ENCODE results near the gene ZSCAN1.
A peak's percentile ranks its signal among the peaks of the same experiment; 100 is the strongest.
"Not testable (repeated sequence)": the region's sequence is repeated elsewhere in the genome, so short reads cannot be mapped to it uniquely, and the experiment has no call there.

ZSCAN1 gene, protein sequence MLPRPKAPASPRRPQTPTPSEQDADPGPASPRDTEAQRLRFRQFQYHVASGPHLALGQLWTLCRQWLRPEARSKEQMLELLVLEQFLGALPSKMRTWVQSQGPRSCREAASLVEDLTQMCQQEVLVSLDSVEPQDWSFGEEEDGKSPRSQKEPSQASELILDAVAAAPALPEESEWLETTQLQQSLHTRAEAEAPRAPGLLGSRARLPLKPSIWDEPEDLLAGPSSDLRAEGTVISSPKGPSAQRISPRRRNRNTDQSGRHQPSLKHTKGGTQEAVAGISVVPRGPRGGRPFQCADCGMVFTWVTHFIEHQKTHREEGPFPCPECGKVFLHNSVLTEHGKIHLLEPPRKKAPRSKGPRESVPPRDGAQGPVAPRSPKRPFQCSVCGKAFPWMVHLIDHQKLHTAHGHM

DNA sequence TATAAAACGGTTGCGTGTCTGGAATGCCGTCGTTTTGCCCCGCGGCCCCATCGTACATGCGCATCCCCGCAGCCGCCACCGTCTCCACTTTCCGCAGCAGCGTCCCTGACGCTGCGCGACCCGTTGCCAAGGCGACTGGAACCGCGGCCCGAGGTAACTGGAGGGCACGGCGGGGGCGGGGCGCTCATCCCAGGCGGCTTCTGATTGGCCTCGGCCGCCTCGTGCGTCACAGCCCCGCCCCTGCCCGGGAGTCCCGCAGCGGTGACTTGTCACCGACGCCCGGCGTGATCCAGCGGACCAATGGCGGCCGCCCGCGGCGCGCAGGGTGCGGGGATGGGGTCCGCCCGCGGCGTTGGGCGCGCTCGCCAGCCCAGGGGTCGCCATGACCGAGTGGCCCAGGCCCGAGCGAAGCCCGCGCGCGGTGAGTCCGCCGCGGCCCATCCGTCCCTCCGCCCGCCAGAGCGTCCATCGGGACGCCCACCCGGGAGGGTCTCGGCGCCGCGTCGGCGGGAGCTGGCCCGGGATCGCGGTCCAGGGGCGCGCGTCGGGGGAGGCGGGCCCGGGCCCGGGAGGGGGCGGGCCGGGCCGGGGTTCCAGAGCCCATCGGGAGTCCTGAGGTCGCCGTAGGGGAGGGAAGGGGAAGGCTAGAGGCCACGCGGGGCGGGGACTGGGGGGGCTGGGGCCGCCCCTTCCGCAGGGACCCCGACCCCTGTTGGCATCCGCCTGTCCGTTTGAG is at the start of gene ZSCAN1:
Gene ZSCAN1 (plus strand): TSS at position 285 of the 736 bp plus-strand sequence. CDS start 3,812 bp downstream, outside the sequence.
- DNase-seq (ENCODE audit: low read depth, low spot score): no peak
- H3K9ac ChIP-seq (ENCODE audit: insufficient read length): no peak within 1 kb of the TSS
- no peak within 1 kb of the TSS for H3K27ac ChIP-seq
- H3K36me3 ChIP-seq (ENCODE audit: insufficient read depth, low read length): no peaks in the 10 kb centered on the region
- H3K9me3 ChIP-seq (ENCODE audit: low read depth, low read length): no peaks in the 10 kb centered on the region
- no peak within 1 kb of the TSS; the same call in 1 of the 2 replicates for H3K4me3 ChIP-seq
- TF ChIP-seq FOXP2 (optimal IDR thresholded peaks at IDR 0.05; ENCODE audit: control extremely low read depth, extremely low read length, insufficient read depth) (no peak), EZH2 (IDR thresholded peaks at IDR 0.05) (no peak), POLR2AphosphoS5 (IDR thresholded peaks at IDR 0.05; ENCODE audit: borderline replicate concordance, low read depth, low read length) (no peak)

DNA sequence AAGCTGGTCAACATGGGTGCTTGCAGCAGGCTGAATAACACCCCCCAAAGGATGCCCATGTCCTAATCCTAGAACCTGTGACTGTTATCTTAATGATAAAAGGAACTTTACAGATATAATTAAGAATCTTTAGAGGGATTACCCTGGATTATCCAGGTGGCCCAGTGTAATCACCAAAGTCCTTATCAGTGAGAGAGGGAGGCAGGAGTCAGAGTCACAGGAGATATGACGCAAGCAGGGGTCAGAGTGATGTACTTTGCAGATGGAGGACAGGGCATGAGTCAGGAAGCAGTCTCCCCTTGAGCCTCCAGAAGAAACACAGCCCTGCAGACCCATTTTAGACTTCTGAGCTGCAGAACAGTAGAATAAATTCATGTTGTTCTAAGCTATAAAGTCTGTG is 41.0 kb upstream of the ZSCAN1 start:
- no peak overlapping the region for H3K4me3 ChIP-seq
- DNase-seq (ENCODE audit: low read depth, low spot score): no peak
- peaks cover 82% of the 10 kb centered on the region for H3K36me3 ChIP-seq (ENCODE audit: insufficient read depth, low read length)
- H3K27ac ChIP-seq: no peak overlapping the region
- peaks cover 32% of the 10 kb centered on the region for H3K9me3 ChIP-seq (ENCODE audit: low read depth, low read length)
- no peak overlapping the region for H3K9ac ChIP-seq (ENCODE audit: insufficient read length)
- TF ChIP-seq EZH2 (IDR thresholded peaks at IDR 0.05) (no peak), FOXP2 (optimal IDR thresholded peaks at IDR 0.05; ENCODE audit: control extremely low read depth, extremely low read length, insufficient read depth) (no peak), POLR2AphosphoS5 (IDR thresholded peaks at IDR 0.05; ENCODE audit: borderline replicate concordance, low read depth, low read length) (no peak)

DNA sequence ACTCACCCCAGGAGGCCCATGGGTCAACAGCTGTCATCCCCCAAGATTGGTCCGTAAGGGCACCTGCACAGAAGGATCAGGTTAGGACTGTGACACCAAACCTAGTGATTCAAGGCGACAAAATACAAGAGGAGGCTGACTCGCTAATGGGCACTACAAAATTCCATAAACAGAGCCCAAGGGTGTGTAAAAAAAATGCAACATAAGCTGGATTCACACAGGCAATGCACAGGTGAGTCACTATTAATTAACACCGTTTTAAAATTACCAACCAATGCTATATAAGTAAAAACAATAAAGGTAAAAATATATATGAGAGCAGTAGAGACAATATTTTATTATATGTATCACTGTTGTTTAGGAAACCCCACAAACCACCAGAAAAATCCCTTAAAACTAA is 33.1 kb upstream of the ZSCAN1 start:
- Histone ChIP-seq H3K9me3 (ENCODE audit: low read depth, low read length) (peaks cover 36% of the 10 kb centered on the region), H3K36me3 (ENCODE audit: insufficient read depth, low read length) (peaks cover 81% of the 10 kb centered on the region), H3K27ac (no peak overlapping the region), H3K4me3 (no peak overlapping the region), H3K9ac (ENCODE audit: insufficient read length) (no peak overlapping the region)
- TF ChIP-seq POLR2AphosphoS5 (IDR thresholded peaks at IDR 0.05; ENCODE audit: borderline replicate concordance, low read depth, low read length) (no peak), EZH2 (IDR thresholded peaks at IDR 0.05) (no peak), FOXP2 (optimal IDR thresholded peaks at IDR 0.05; ENCODE audit: control extremely low read depth, extremely low read length, insufficient read depth) (no peak)
- DNase-seq (ENCODE audit: low read depth, low spot score): no peak

DNA sequence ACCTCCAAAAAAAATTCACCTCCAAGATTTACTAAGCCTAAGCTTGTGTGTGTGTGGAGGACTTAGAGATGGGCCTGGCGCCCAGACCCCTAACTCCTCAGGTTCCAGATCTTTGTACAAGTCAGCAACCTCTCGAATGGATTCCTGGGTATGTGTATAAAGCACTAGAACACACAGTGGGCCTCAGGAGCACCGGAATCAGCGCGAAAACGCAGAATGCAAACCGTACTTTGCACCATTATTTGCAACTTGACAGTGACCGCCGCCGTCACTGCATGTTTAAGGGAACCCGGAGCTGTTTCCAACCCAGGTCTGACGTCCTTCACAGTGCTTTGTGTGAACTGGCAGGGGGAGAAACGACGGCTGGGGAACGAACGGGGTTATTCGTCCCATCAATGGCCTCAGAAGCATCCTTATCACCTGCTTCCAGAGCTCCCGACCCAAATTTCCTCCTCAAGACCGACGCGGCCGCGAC is 31.9 kb upstream of the ZSCAN1 start:
- H3K9ac ChIP-seq (ENCODE audit: insufficient read length): peak overlapping the region; percentile 89

DNA sequence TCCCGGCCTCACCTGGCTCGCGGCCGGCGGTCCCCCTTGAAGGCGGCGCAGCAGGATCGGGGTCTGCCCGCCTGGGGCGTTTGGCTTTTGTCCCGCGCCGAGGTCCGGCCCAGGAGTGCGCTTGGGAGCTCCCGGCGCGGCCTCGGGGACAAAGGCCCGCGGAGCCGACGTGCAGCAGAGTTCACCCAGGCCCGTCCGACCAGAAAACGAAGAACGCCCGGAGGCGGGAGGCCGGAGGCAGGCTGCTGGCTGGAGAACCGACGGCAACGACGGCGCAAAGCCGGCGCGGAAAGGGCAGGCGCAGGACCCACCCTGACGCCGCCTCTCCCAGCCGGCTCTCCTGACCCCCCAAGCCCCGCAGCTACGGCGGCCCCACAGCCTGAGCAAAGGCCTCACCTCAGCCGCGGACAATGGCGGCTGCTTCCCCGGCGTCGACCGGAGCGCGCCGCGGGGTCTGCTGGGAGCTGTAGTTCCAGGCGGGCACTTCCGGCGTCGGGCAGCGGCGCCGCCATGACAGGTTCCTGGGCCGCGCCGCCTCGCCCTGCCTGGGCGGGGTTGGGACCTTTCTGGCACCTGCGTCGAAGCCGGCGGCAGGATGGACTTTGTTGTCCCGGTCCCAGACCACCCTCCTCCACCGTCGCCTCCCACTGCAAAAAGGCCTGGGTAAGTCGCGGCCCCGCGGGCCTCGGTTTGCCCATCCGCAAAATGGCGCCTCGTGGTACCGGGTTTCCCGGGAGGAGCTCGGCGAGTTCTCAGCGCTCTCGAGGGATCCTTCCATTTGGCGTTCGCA is 31.2 kb upstream of the ZSCAN1 start, which contains the start of gene ZNF606:
Gene ZNF606 (minus strand): TSS at position 437 of the 790 bp plus-strand sequence. CDS start 1,501 bp downstream, outside the sequence.
- DNase-seq (ENCODE audit: low read depth, low spot score): no peak
- Histone ChIP-seq H3K36me3 (ENCODE audit: insufficient read depth, low read length) (peaks cover 72% of the 10 kb centered on the region), H3K9me3 (ENCODE audit: low read depth, low read length) (peaks cover 32% of the 10 kb centered on the region), H3K27ac (peak within 1 kb of the TSS; percentile 81), H3K9ac (ENCODE audit: insufficient read length) (peak within 1 kb of the TSS; percentile 89), H3K4me3 (peak within 1 kb of the TSS; percentile 91)
- TF ChIP-seq FOXP2 (optimal IDR thresholded peaks at IDR 0.05; ENCODE audit: control extremely low read depth, extremely low read length, insufficient read depth) (no peak), POLR2AphosphoS5 (IDR thresholded peaks at IDR 0.05; ENCODE audit: borderline replicate concordance, low read depth, low read length) (peak; percentile 88), EZH2 (IDR thresholded peaks at IDR 0.05) (no peak)

More for the DNA sequence above, 31.9 kb upstream of the ZSCAN1 start:
- Histone ChIP-seq H3K36me3 (ENCODE audit: insufficient read depth, low read length) (peaks cover 78% of the 10 kb centered on the region), H3K4me3 (peak overlapping the region; percentile 91), H3K27ac (peak overlapping the region; percentile 81), H3K9me3 (ENCODE audit: low read depth, low read length) (peaks cover 32% of the 10 kb centered on the region)
- DNase-seq (ENCODE audit: low read depth, low spot score): no peak
- TF ChIP-seq EZH2 (IDR thresholded peaks at IDR 0.05): no peak
- no peak for TF ChIP-seq FOXP2 (optimal IDR thresholded peaks at IDR 0.05; ENCODE audit: control extremely low read depth, extremely low read length, insufficient read depth)
- no peak for TF ChIP-seq POLR2AphosphoS5 (IDR thresholded peaks at IDR 0.05; ENCODE audit: borderline replicate concordance, low read depth, low read length)

DNA sequence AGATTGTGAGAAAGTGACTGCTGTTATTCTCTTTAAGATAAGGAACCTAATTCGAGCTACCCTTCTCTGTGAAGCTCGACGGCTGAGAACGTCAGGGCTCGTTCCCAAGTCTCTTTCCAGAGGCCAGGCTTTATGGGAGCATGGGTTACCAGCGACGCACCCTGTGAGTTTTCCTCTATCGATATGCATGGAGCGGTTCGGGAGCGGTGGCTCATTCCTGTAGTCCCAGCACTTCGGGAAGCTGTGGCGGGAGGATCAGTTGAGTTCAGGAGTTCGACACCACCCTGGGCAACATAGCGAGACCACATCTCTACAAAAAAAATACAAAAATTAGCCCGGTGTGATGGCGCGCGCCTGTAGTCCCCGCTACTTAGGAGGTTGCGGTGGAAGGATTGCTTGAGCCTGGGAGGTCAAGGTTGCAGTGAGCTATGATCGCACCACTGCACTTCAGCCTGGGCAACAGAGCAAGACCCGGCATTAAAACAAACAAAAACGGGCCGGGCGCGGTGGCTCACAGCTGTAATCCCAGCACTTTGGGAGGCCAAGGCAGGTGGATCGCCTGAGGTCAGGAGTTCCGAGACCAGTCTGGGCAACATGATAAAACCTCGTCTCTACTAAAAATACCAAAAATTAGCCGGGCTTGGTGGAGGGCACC is 30.5 kb upstream of the ZSCAN1 start:
- Histone ChIP-seq H3K36me3 (ENCODE audit: insufficient read depth, low read length) (peaks cover 65% of the 10 kb centered on the region), H3K9ac (ENCODE audit: insufficient read length) (peak overlapping the region; percentile 89), H3K27ac (peak overlapping the region; percentile 81), H3K4me3 (peak overlapping the region; percentile 91), H3K9me3 (ENCODE audit: low read depth, low read length) (peaks cover 31% of the 10 kb centered on the region)
- DNase-seq (ENCODE audit: low read depth, low spot score): no peak
- no peak for TF ChIP-seq POLR2AphosphoS5 (IDR thresholded peaks at IDR 0.05; ENCODE audit: borderline replicate concordance, low read depth, low read length)
- no peak for TF ChIP-seq EZH2 (IDR thresholded peaks at IDR 0.05)
- TF ChIP-seq FOXP2 (optimal IDR thresholded peaks at IDR 0.05; ENCODE audit: control extremely low read depth, extremely low read length, insufficient read depth): no peak

DNA sequence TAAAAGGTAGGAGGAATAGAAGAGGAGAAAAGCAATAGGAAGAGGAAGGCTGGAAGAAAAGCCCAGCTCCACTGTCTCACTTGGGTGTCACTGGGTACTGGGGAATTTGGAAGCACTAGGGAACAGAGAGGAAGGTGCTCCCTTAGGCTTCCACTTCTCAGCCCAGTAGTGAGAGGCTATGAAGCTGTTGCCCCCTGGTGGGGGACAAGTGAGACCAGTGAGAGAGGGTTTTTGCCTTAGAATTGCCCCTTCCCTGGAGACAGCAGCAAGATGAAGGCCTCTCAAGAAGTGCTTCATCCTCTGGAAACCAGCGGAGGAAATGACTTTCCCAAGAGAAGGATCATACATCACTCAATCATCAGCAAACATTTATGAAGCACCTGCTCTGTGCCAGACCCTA is 26.5 kb upstream of the ZSCAN1 start:
- Histone ChIP-seq H3K9ac (ENCODE audit: insufficient read length) (no peak overlapping the region), H3K4me3 (no peak overlapping the region), H3K36me3 (ENCODE audit: insufficient read depth, low read length) (peaks cover 30% of the 10 kb centered on the region), H3K9me3 (ENCODE audit: low read depth, low read length) (peaks cover 11% of the 10 kb centered on the region), H3K27ac (no peak overlapping the region)
- TF ChIP-seq EZH2 (IDR thresholded peaks at IDR 0.05): no peak
- no peak for TF ChIP-seq FOXP2 (optimal IDR thresholded peaks at IDR 0.05; ENCODE audit: control extremely low read depth, extremely low read length, insufficient read depth)
- TF ChIP-seq POLR2AphosphoS5 (IDR thresholded peaks at IDR 0.05; ENCODE audit: borderline replicate concordance, low read depth, low read length): no peak
- DNase-seq (ENCODE audit: low read depth, low spot score): no peak

DNA sequence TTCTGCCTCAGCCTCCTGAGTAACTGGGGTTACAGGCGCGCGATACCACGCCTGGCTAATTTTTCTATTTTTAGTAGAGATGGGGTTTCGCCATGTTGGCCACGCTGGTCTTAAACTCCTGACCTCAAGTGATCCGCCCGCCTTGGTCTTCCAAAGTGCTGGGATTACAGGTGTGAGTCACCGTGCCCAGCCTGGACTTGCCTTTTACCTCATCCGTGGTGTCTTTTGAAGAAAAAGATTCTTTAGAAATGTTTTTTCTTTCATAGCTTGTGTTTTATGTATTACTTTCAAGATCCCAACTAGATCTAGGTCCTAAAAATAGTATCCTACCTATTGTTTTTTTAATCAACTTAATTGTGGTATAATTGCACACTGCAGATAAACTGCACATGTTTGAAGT is 24.9 kb upstream of the ZSCAN1 start:
- not testable (repeated sequence) for H3K9ac ChIP-seq (ENCODE audit: insufficient read length); H3K27ac ChIP-seq; H3K9me3 ChIP-seq (ENCODE audit: low read depth, low read length); DNase-seq (ENCODE audit: low read depth, low spot score)
- H3K4me3 ChIP-seq: peak overlapping the region; percentile 78
- H3K36me3 ChIP-seq (ENCODE audit: insufficient read depth, low read length): peaks cover 27% of the 10 kb centered on the region

All from SK-N-MC (cell line).